Body of pancreas (tissue), 4 donors: ENCODE measurements around the gene LRP2.

ENCODE experiments used
- POLR2A ChIP-seq, 3 donors: fragments of 450-650 bp; IDR thresholded peaks; one replicate each; pipeline ENCODE4 v1.6.1; 2016; ENCODE audit warnings: antibody characterized with exemption in 3 of 3, mild to moderate bottlenecking in 2 of 3
- TF ChIP-seq, protein P1 (sequence below), 7 experiments: fragments of 450-650 bp in 4 of 7; fragments of 200-600 bp in 3 of 7; sonication (generic) in 3 of 7; IDR thresholded peaks; one replicate each; pipeline ENCODE4 v1.5.1; 2016 to 2019; ENCODE audit warnings: antibody characterized with exemption in 7 of 7

DNA sequence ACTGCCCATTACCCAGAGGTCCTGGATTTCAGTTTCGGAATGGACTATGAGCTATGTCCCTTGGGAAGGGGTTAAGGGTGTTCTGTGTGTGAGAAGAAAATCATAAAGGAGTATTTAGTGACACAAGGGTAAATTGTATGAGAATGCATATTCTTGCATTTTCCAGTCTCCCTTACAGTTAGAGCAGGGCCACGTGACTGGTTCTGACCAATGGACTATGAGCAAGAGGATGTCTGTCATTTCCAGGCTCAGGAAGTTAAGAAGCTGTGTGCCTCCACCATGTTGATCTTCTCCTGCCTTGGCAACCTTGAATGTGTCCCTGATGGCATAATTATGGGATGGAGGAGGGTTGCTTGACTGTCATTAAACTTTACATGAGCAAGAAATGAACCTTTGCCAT, 198.0 kb downstream of the LRP2 start:
- TF ChIP-seq, protein P1, sequence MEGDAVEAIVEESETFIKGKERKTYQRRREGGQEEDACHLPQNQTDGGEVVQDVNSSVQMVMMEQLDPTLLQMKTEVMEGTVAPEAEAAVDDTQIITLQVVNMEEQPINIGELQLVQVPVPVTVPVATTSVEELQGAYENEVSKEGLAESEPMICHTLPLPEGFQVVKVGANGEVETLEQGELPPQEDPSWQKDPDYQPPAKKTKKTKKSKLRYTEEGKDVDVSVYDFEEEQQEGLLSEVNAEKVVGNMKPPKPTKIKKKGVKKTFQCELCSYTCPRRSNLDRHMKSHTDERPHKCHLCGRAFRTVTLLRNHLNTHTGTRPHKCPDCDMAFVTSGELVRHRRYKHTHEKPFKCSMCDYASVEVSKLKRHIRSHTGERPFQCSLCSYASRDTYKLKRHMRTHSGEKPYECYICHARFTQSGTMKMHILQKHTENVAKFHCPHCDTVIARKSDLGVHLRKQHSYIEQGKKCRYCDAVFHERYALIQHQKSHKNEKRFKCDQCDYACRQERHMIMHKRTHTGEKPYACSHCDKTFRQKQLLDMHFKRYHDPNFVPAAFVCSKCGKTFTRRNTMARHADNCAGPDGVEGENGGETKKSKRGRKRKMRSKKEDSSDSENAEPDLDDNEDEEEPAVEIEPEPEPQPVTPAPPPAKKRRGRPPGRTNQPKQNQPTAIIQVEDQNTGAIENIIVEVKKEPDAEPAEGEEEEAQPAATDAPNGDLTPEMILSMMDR (IDR thresholded peaks at IDR 0.05) = no peak
- TF ChIP-seq POLR2A (IDR thresholded peaks at IDR 0.05) = no peak
